Measurements from ENCODE around the gene TFPI. TPM values are rescaled to one million over a fixed set of nuclear protein-coding genes. Genes with fewer than 3 reads are reported as not detected.

Gene TFPI
- total and polyA plus RNA-seq, 2 donors (not counting 1 experiment from before 2014, with no cell fraction given), result not detected

GRCh38 chr2:187542123-187542522 is 12.1 kb downstream of the TFPI start:
- TF ChIP-seq EZH2 (IDR thresholded peaks at IDR 0.05; ENCODE audit: borderline replicate concordance, insufficient read depth, low read depth, low read length, poor library complexity, severe bottlenecking), result no peak
- TF ChIP-seq CTCF (IDR thresholded peaks at IDR 0.05), result no peak
- Mint-ChIP-seq H3K27ac (no peak overlapping the region), H3K4me1 (no peaks in the 10 kb centered on the region), H3K27me3 (no peaks in the 10 kb centered on the region), H3K4me3 (no peak overlapping the region), H3K9me3 (ENCODE audit: insufficient read depth) (no peaks in the 10 kb centered on the region)
- Histone ChIP-seq H3K36me3 (replicated peaks in 1 of 2; ENCODE audit: control extremely low read depth in 1 of 2, control insufficient read depth in 1 of 2, extremely low read depth in 1 of 2, insufficient read depth in 2 of 2, low read length in 1 of 2) (no peaks in the 10 kb centered on the region), H3K79me2 (ENCODE audit: control insufficient read depth, insufficient read depth, low read length) (no peaks in the 10 kb centered on the region), H3K9ac (ENCODE audit: low read length) (no peak overlapping the region), H3K4me1 (ENCODE audit: control insufficient read depth in 2 of 2, insufficient read depth in 2 of 2, low read length in 2 of 2) (no peaks in the 10 kb centered on the region), H4K20me1 (ENCODE audit: control insufficient read depth, insufficient read depth, low read length, poor library complexity, severe bottlenecking) (no peaks in the 10 kb centered on the region), H2AFZ (ENCODE audit: insufficient read depth, low read depth, low read length, poor library complexity, severe bottlenecking) (no peak overlapping the region), H3K9me3 (ENCODE audit: control extremely low read depth in 1 of 3, control insufficient read depth in 2 of 3, insufficient read depth in 1 of 3, low read length in 2 of 3) (no peaks in the 10 kb centered on the region), H3K27me3 (replicated peaks in 1 of 4; ENCODE audit: control extremely low read depth in 1 of 4, control insufficient read depth in 3 of 4, insufficient read depth in 4 of 4, low read length in 3 of 4) (no peaks in the 10 kb centered on the region), H3K4me3 (ENCODE audit: control extremely low read depth in 1 of 5, extremely low read depth in 1 of 5, insufficient read depth in 1 of 5, low read depth in 2 of 5, low read length in 4 of 5) (no peak overlapping the region), H3K4me2 (replicated peaks; ENCODE audit: low read depth, low read length, poor library complexity, severe bottlenecking) (no peak overlapping the region), H3K27ac (ENCODE audit: low read length in 2 of 2) (no peak overlapping the region)
- DNase-seq (no peak), ATAC-seq (ENCODE audit: low read depth) (no peak)
- CTCF ChIA-PET, result no interaction called here
- POLR2A ChIA-PET, result no interaction called here
- 91% methylated on average over 2 of the region's 2 CpGs for WGBS (ENCODE audit: insufficient coverage)
- intact Hi-C loops (cut with micrococcal nuclease), result no loop called here

- ATAC-seq (ENCODE audit: low read depth), result no peak
Observed at GRCh38 chr2:187541086-187542085, 12.8 kb downstream of the TFPI start.

More at GRCh38 chr2:187541086-187542085, 12.8 kb downstream of the TFPI start:
- 100% methylated on average over 2 of the region's 7 CpGs for WGBS (ENCODE audit: insufficient coverage)
- Histone ChIP-seq H3K27me3 (replicated peaks in 1 of 4; ENCODE audit: control extremely low read depth in 1 of 4, control insufficient read depth in 3 of 4, insufficient read depth in 4 of 4, low read length in 3 of 4) (no peaks in the 10 kb centered on the region), H3K9ac (ENCODE audit: low read length) (no peak overlapping the region), H4K20me1 (ENCODE audit: control insufficient read depth, insufficient read depth, low read length, poor library complexity, severe bottlenecking) (no peaks in the 10 kb centered on the region), H3K27ac (ENCODE audit: low read length in 2 of 2) (no peak overlapping the region), H3K79me2 (ENCODE audit: control insufficient read depth, insufficient read depth, low read length) (no peaks in the 10 kb centered on the region), H2AFZ (ENCODE audit: insufficient read depth, low read depth, low read length, poor library complexity, severe bottlenecking) (no peak overlapping the region), H3K4me3 (ENCODE audit: control extremely low read depth in 1 of 5, extremely low read depth in 1 of 5, insufficient read depth in 1 of 5, low read depth in 2 of 5, low read length in 4 of 5) (no peak overlapping the region), H3K4me1 (ENCODE audit: control insufficient read depth in 2 of 2, insufficient read depth in 2 of 2, low read length in 2 of 2) (no peaks in the 10 kb centered on the region), H3K9me3 (ENCODE audit: control extremely low read depth in 1 of 3, control insufficient read depth in 2 of 3, insufficient read depth in 1 of 3, low read length in 2 of 3) (no peaks in the 10 kb centered on the region), H3K36me3 (replicated peaks in 1 of 2; ENCODE audit: control extremely low read depth in 1 of 2, control insufficient read depth in 1 of 2, extremely low read depth in 1 of 2, insufficient read depth in 2 of 2, low read length in 1 of 2) (no peaks in the 10 kb centered on the region), H3K4me2 (replicated peaks; ENCODE audit: low read depth, low read length, poor library complexity, severe bottlenecking) (no peak overlapping the region)
- POLR2A ChIA-PET, result no interaction called here
- Mint-ChIP-seq H3K4me3 (no peak overlapping the region), H3K4me1 (no peaks in the 10 kb centered on the region), H3K9me3 (ENCODE audit: insufficient read depth) (no peaks in the 10 kb centered on the region), H3K27ac (no peak overlapping the region), H3K27me3 (no peaks in the 10 kb centered on the region)
- DNase-seq, result no peak
- intact Hi-C loops (cut with micrococcal nuclease), result no loop called here
- no peak for TF ChIP-seq EZH2 (IDR thresholded peaks at IDR 0.05; ENCODE audit: borderline replicate concordance, insufficient read depth, low read depth, low read length, poor library complexity, severe bottlenecking)
- TF ChIP-seq CTCF (IDR thresholded peaks at IDR 0.05), result no peak
- CTCF ChIA-PET, result no interaction called here
